NCI-H2029 (cell line): Measurements from ENCODE around the gene TSPAN32.

Source experiments
- DNase-seq: peaks from one replicate; lab custom pipeline; 2025; lab: John Stamatoyannopoulos, UW

TSPAN32 gene

DNA sequence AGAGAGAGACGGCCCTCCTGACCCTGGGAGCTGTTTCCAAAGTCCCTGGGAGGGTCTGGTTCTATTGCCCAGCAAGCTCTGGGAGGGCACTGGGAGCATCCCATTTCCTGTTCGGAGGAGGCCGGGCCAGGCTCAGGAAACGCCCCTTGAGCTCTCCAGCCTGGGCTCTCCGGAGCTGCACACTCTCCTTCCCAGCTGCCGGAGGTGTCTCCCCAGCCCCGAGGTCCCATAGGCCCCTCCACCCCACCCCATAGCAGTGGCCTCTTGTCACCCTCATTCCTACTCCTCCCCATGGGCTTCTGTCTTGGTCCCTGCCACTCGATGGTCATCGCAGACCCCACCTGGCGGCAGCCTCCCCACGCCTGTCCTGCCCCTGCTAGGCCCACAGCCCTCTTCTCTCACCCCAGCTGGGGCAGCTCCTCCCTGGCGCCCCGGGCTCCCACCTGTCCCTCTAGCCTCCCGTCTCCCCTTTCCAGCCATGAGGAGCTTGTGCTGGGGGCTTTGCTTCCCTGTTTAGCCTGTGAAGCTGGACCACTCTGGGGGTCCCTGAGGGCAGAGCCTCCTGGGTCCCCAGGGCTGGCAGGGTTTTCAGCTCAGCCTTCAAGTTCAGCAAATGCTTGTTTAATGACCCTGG is 2.8 kb downstream of the TSPAN32 start:
- no peak for DNase-seq

DNA sequence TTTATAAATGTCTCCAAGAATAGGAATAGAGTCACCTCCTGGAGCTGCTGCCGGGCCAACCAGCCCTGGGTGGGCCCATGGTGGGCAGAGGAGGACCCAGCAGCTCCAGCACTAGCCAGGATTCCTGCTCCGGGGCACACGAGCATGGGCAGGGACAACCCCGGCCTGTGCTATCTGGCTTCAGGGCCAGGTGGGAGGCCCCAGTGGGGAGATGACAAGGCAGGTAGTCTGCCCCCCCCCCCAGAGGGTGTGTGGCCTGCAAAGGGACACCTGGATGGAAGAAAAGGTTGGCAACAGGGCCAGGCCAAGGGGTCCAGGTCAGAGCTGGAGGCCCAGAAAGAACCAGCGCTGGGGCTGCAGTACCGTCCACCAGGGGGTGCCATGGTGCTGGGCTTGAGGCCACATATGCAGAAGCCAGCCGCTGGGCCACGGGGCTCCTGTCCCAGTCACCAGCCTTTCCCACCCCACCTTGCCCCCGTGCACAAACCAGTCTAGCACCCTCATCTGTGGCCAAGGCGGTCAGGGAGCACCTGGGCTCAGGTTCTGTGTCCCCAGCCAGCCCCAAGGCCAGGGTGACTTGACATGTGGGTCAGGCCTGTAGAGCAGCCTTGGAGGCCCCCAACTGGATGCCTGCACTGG is 3.4 kb downstream of the TSPAN32 start:
- peak; percentile 14 for DNase-seq

DNA sequence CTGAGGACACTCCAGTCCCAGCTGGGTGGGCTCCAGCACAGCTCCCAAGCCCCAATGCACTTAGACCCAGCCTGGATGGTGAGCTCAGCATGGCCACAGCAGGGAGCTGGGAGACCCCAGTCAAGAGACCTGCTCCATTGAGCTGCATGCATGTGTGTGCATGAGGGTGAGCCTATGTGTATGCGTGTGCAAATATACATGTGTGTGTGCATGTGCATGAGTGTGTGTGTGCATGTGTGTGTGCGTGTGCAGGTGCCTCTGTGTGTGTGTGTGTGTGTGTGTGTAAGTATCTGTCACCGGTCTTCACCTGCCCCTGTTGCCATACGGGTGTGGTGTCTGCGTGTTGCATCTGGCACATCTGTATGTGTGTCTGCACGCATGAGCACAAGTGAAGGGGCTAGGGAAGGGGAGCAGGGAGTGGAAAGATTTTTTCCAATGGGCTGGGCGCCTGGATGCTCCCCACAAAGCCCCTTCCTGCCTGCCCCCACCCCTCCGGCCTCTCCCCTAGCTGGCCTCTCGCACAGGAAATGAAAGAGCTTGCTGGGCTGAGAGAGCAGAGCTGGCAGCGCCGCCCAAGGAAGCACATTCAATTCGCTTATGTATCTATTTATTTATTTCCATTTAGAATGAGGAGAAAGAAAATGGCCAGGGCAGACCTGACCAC is 4.1 kb downstream of the TSPAN32 start:
- no peak for DNase-seq

DNA sequence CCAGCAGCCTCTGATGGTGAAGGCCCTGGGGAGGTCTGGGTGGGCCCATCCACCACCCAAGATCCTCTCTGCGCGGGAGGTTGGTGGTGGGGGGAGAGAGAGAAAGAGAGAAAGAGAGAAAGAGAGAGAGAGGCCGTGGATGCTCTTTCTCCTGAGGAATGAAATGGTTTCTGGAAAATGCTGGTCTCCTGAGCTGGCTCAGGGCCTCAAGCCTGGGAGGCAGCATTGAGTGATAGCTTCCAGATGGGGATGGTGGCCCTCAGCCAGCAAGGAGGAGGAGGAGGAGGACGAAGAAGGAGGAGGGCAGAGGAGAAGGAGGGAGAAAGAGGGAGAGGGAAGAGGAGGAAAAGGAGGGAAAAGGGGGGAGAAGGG is 4.6 kb downstream of the TSPAN32 start:
- DNase-seq = no peak

DNA sequence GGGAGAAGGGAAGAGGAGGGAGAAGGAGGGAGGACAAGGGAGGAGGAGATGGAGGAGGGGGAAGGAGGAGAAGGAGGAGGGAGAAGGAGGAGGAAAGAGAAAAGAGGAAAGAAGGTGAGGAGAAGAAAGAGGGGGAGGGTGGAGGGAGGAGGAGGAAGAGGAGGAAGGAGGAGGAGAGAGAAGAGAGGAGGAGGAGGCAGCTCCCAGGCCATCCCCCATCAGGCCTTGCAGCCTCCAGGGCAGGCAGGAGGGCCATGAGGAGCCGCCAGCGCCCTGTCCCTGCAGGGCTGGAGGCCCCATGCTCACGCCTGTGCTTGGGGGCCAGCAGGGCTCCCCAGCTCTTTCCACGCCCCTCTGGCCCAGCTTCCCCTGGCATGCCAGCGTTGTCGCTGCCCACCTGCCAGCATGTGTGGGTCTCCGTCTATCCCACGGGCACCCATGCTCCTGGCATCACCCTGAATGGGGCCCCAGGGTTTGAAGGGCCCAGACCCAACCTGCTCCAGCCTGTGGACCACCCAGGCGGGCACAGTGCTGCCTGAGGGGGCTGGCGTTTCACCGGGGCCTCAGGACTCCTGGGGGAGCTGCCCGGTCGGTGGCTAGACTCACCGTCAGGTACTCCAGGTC is 5.2 kb downstream of the TSPAN32 start:
- no peak for DNase-seq

DNA sequence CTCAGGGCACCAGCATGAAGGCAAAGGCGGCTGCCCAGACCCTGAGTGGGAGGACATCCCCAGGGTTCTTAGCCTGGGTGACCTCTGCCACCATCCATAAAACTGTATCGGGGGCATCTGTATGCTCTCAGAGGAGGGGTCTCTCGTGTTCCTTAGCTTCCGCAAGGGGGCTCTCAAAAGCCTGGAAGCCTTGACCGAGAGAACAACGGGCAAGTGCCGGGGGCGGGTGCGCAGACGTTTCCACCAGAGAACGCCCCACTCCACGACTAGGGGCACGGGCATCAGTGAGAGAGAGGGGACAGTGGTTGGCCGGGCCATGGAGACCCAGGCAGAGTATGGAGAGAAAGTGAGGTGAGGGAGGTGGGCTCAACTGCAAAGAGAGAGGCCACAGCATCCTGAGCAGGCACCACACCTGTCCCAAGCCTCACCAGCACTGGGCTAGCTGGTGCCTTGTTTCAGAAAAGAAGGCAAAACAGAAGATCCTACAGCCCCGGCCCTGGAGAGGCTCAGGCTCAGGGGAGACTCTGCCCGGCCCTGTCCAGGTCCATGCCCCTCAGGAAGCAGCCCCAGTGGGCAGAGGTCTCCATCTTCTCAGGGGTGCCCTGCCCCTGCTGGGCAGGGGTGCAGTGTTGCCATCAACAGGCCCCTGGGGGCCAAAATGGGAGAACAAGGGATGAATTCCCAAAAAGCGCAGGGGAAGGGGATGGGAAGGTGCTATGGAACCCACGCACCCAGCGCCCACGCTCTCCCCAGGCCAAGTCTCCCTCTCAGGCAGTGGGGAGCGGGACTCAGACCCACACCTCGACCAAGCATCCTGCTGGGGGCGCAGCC is 5.9 kb downstream of the TSPAN32 start:
- DNase-seq = no peak

DNA sequence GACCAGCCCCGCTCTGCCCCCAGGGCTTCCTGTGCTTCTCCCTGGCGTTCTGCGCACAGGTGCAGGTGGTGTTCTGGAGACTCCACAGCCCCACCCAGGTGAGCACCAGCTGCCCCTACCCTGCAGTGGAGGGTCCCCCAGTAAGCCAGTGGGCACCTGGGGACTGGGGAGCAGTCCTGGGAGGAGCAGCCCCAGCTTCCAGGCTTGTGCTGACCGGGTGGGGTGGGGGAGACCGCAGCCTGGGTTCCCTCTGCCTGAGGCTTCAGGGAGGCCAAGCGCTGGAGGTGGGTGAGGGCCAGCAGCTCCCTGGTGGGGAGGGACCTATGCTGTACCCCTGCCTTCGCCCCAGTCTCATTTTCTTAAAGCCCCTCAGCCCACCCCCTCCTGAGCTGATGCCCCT is 6.9 kb downstream of the TSPAN32 start:
- no peak for DNase-seq

DNA sequence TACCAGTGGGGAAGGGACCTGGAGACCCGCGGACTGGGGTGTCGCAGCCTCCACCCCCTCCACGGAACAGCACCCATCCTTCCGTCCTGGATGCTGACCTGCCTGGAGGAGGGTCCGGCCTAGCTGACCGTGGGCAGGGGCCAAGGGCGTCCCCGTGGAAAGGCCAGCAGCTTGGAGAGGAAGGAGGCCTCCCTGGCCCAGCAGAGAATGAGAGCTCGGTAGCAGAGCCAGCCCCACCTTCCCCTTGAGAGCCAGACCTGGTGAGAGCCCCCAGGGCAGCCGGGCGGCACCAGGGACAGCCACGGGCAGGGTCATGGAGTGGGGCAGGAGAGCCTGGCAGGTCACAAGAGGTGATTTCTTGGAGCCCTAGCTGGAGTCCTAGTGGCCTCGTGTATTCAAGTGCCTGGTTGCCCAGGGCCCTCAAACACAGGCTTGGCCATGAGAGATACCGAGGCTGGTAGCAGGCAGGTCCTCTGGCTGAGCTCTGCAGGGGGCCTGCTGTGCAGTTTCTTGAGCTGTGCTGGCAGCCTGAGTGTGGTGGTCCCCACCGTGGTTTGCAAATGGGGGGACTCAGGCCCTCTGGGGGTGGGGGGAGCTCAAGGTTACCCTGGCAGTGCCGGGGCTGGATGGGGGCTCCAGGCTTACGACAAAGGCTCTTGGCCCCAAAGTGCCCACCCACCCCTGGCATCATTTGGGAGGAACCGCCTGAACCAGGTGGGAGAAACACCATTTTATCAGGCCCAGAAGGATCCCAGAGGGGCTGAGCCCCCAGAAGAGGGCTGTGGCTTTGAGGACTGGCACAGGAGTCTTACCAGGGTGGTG is 7.6 kb downstream of the TSPAN32 start:
- no peak for DNase-seq

DNA sequence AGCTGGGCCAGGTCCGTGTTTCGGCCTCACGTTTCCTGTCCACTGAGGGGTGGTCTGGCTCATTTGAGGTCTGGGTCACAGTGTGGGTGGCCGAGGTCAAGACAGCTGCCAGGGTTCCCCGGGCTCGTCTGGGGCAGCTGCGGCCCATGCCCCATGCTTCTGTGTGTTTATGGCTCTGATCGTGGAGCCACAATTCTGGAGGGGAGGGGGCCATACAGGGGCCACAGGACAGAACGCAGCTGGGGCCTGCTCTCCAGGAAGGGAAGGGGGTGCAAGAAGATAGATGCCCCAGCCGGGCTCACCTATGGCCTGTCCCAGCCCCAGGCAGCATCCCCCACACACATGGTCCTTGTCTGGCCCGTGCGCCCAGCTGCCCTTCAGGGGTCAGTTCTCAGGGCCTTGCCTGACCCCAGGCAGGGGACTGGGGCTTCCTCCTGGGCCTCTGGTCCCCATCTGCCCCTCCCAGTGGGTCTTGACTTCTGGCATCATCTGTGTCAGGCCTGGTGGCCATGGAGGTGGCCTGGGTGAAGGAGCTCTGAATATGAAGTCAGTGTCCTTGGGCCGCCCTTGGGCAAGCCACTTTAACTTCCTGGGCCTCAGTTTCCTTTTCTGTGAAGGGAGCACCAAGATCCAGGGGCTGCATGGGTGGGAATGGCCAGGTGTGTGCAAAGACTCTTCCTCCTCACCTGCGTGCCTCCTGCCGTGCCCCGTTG is 8.4 kb downstream of the TSPAN32 start:
- no peak for DNase-seq

DNA sequence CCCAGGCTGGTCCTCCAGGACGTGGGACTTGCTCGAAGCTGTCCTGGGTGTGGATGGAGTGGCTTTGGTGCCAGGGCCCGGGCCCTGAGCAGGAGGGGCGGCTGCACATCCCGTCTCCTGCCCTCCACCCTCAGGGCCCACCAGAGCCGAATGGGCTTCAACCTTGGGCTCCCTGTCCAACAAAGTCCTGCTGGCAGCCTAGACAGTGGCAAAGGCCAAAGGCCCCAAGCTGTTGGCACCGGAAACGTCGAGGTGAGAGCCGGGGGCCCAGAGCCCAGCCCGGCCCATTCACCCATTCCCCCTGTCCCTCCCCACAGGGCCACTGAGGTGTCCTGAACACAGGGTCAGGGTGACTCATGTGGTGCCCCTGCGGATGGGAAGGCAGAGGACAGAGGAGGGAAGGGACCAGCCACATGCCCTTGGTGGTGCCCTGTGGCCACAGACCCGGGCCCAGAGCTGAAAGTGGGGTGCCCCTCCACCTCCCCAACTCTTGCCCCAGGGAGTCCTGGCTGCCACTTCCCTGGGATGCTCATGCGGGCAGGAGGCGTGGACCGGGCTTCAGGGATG is 9.1 kb downstream of the TSPAN32 start:
- no peak for DNase-seq

DNA sequence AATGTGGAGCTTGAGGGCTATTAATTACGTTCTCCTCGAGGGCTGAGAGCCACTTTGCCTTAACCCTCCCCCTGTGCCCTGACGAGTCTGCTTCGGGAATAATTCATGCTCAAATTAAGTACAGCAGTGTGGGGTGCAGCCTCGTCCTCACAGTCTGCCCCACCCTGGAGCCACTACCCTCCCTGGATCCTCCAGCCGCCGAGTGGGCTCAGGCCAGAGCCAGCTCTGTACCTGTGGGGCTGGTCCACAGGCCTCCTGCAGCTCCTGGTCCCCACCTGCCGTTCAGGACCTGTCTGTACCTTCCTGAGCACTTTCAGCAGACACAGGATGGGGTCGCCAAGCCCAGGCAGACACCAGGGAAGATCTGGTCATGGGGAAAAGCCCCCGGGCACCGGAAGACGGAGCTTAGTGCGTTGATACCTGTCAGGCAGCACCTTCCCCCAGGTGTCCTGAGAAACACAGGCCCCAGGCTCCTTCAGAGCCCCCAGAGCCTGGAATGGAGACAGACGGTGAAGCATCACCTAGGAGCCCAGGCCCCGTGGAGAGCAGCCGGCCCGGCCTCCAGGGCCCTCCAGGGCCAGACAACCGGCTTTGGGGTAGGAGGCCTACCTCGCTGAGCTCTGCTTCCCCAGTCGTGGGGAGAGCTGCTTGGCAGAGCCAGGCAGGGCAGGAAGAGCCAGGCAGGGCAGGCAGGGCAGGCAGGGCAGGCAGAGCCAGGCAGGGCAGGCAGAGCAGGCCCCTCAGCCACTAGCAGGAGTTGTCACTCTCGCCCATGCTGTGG is 9.7 kb downstream of the TSPAN32 start:
- DNase-seq = no peak

DNA sequence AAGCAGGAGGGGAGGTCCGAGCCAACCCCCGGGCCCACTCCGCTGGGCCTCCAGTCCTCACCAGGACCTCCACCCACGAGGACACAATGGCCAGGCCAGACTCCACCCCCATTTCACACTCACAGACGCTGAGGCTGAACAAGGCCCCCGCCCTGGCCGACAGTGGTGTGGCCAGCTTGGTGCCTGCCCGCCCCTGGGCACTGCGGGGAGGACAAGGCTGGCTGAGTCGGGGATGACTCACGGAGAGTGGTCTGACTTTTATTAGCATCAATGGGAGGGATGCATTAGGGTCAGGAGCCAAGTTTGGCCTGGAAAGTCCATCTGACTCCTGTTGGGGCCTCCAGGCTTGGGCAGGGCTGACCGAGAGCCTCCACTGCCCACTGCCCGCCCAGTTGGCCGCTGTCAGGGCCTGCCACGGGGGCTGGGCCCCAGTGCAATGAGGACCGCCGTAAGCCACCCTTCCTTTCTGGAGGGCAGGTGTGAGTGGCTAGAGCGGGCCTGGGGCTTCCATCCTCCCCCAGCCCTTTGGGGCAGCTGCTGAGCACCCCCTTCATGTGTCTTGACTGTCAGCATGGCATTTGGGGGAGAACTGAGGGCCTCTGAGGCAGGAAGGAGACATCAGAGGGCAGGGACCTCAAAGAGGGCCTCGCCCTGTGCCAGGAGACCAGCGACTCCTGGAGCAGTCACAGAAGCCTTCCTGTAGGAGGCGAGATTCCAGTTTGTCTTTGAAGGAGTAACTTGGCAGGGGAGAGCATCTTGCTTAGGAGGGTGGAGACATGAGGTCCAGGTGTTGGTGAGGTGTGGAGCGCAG is 10.6 kb downstream of the TSPAN32 start:
- DNase-seq = no peak

DNA sequence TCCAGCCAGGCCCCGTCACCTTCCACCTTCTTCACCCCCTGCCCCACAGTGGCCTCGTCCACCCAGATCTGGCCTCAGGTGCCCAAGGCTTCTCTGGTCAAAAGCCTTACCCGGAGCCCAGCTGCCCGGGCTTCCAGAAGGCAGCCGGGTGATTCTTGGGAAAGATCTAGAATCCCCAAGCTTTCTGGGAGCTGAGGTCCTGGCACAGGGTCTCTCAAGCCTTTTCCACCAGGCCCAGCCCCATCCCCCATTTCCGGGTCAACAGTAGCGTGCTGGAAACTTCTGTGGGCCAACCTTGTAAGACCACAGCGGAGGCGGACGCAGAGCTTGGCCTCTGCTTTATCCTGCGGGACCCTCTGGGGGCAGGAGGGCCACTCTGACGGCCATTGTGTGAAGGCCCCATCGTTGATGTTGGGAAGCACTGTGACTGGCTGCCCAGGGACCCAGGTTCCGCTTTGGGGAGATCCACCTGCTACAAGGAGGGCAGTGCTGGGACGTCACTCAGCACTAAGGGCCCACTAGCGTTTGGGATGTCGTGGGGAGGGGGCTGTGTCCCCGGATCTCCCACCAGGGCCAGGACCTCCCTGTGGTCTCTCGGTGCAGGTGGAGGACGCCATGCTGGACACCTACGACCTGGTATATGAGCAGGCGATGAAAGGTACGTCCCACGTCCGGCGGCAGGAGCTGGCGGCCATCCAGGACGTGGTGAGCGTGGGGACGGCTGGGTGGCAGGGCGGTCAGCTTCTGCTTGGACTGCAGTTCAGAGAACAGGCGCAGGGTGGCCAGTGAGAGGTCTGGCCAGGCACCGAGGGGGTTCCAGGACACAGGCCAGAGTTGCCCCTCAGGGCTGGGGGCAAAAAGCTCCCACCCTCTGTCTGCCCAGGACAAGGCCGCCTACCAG is 11.5 kb downstream of the TSPAN32 start:
- no peak for DNase-seq

DNA sequence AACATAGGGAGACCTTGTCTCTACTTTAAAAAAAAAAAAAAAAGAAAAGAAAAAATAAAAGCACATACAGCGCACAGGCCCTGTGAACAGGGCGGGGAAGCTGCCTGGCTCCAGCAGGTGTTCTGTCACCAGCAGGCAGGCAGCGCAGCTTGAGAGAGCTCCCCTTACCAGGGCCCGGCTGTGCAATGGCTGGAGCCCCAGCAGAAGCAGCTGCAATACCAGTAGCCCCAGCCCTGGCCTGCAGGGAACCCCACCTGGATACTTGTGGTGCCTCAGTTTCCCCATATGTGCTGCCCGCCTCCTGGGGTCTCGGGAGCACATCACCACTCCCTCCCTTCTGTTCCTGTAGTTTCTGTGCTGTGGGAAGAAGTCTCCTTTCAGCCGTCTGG is 12.3 kb downstream of the TSPAN32 start:
- no peak for DNase-seq

DNA sequence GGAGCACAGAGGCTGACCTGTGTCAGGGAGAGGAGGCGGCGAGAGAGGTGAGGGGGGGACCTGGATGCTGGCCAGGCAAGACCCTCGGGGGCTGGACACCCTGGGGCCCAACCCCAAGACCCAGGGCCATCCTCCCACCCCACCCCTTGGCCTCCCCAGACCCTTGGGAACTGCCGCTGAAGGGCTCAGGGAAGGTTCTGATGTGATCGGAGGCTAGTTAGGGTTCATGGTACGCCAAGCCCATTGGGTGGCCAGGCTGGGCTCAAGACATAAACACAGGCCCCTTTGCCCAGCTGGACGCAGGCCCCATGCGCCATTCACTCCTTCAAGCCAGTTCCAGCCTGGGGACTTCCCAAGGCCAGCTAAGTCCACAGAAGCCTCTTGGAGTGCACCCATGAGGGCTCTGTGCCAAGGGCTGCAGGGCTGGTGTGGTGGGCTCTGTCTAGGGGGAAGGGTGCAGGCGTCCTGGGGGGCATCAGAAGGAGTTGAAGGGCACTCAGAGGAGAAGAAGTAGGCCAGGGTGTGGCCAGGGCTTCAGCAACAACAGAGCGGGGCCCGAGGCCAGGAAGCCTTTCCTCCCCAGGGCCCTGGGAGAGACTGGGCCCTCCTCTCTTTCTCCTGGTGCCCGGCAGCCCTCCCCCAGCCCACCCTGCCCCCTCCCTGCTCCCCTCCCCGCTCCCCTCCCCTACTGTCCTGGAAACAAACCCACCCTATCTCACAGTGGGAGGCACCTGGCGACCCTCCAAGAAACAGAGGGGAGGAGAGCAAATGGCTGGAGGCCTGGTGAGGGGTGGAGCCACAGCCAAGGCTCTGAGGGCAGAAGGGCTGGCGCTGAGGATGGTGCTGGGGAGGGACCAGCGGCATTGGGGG is 12.9 kb downstream of the TSPAN32 start:
- no peak for DNase-seq

DNA sequence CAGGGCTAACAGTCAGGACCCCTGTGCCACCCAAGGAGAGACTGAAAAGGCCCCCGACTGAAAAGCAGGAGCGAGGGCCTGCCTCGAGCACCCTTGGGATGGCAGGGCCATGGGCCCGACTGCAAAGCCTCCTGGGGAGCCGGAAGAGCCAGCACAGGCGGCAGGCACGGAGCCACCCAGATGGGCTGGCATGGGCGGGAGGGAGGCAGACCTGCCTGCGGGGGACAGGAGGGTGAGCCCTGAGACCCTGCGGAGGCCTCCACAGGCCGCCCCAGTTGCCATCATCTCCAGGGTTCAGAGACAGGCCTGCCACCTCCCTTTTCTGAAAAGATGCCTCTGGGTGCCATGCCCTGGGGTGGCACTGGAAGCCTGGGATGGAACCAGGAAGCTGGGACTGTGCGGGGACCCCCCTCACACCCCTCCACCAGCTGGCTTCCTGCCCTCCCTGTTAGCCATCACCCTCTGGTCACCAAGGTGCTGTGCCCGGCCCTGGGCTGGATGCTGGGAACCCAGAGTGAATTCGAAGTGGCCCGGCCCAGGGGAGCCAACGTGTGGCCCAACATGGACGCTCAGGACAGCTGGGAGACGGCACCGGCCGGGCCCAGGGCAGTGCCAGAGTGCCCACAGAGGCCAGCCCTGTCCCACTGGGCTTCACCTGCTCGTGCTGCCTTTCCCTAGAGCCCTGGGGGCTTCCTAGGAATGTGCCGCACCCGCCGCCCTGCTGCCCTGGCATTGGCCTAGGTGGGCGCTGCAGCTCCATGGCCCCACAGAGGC is 13.8 kb downstream of the TSPAN32 start:
- DNase-seq = no peak
